Upper lobe of left lung (tissue), 6 donors: ENCODE data around the gene DISC1. TPM values are rescaled to one million over a fixed set of nuclear protein-coding genes. Genes with fewer than 3 reads are reported as not detected.

Experiments used
- ATAC-seq, 2 donors: fragments of 200-7000 bp; cut with Tn5 transposase; one replicate each; pipeline ENCODE4 v1.9.1; 2022; ENCODE audit warnings: mild to moderate bottlenecking in 2 of 2, moderate library complexity in 2 of 2; ENCODE audit not compliant: low FRiP score in 2 of 2
- DNase-seq, 2 donors: peaks; one replicate each; pipeline ENCODE4 v3.0.0-alpha.2; 2019 to 2020
- H3K27ac ChIP-seq, 4 donors: fragments of 200-600 bp; sonication (generic); one replicate each; pipeline ENCODE4 v1.5.1; 2016 to 2019
- H3K27me3 ChIP-seq, 4 donors: fragments of 200-600 bp; sonication (generic); one replicate each; pipeline ENCODE4 v1.5.1; 2017 to 2019
- H3K36me3 ChIP-seq, 4 donors: fragments of 200-600 bp; sonication (generic); one replicate each; pipeline ENCODE4 v1.5.1; 2016 to 2019
- H3K4me1 ChIP-seq, 4 donors: fragments of 200-600 bp; sonication (generic); one replicate each; pipeline ENCODE4 v1.5.1; 2018 to 2019
- H3K4me3 ChIP-seq, 4 donors: fragments of 200-600 bp; sonication (generic); one replicate each; pipeline ENCODE4 v1.5.1; 2017 to 2019; ENCODE audit warnings: mild to moderate bottlenecking in 2 of 4, moderate library complexity in 1 of 4
- H3K9me3 ChIP-seq, 4 donors: fragments of 200-600 bp; sonication (generic); one replicate each; pipeline ENCODE4 v1.5.1; 2018 to 2019
- EP300 ChIP-seq, 4 donors: sonication (generic); formaldehyde crosslinking; IDR thresholded peaks; one replicate each; pipeline ENCODE4 v1.5.1; 2017; ENCODE audit warnings: antibody characterized with exemption in 4 of 4, control low read depth in 2 of 4
- POLR2A ChIP-seq, 4 donors: fragments of 450-650 bp; IDR thresholded peaks; one replicate each; pipeline ENCODE4 v1.5.1; 2016 to 2017; ENCODE audit warnings: antibody characterized with exemption in 4 of 4, mild to moderate bottlenecking in 2 of 4
- POLR2AphosphoS5 ChIP-seq, 2 donors: sonication (generic); formaldehyde crosslinking; IDR thresholded peaks; one replicate each; pipeline ENCODE4 v1.5.1; 2017; ENCODE audit warnings: antibody characterized with exemption in 2 of 2
- WGBS, 2 donors: methylation state at CpG; one replicate each; pipeline ENCODE4 v1.1.5; 2017 to 2018; 5-methylcytosine and 5-hydroxymethylcytosine counted together
- total RNA-seq, 6 donors: library from RNA; depleted of rRNA in 4 of 6; stranded (reverse); fragments of >200 nt in 4 of 6; gene quantifications; one replicate each; pipeline versions ENCODE4 v1.1.0 to v1.2.1, GENCODE V29; 2016 to 2021
- TF ChIP-seq, protein P1 (sequence below), 6 experiments: fragments of 450-650 bp in 4 of 6; fragments of 200-600 bp in 2 of 6; sonication (generic) in 2 of 6; IDR thresholded peaks; one replicate each; pipeline ENCODE4 v1.5.1; 2016 to 2019; ENCODE audit warnings: antibody characterized with exemption in 6 of 6
- donor health status: DM: no; HTN: no; CAD: no; lungs with moderate emphysema.
- donor health status: DM: no; HTN: yes; CAD: no; lungs with severe emphysema.

The DISC1 gene
- total RNA-seq, 6 donors from 2014 or later, result 6.1 to 16.8 (median 10.5) TPM

DNA sequence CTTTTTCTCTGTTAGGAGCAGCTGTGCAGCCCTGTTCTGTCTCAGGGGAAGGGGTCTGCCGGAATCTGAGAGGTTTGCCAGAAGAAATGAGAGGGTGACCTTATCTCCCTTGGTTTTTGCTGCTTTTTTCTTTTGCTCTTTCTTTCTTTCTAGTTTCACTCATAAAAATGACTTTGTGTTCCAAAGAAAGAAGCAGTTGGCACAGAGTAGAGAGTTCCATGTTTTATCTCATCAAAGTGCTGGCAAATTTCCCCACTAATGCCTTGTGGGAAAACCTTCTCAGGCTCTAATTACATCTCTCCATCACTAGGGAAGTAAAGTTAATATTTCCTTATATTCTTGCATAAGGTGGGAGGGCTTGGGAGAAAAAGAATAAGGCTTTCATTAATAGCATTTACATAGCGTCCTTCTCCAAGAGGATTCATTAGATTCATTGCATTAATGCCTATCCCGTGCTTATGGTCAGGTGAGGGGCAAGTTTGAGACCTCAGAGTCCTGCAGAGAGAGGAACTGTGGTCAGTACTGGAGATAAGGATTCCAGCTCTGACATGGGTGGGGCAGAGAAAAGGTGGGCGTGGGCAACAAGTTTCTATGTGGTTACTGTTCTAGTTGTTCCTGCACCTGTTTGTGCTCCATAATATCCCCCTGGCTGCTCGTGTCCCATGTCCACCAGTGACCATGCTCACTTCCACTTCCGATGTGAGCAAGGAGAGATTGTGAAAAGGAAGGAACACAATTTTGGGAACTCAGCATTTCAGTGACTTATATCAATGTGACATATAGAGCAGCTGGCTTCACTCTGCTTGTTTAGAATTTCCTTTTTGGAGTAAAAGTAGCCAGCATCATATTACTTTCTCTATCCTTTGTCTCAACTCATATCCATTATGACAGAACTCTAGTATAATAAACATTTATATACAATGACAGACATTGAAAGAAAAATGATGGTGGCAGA, 79.5 kb downstream of the DISC1 start:
- Histone ChIP-seq H3K9me3 (no peaks in the 10 kb centered on the region), H3K27me3 (no peaks in the 10 kb centered on the region), H3K4me1 (no peaks in the 10 kb centered on the region), H3K27ac (no peak overlapping the region), H3K36me3 (no peaks in the 10 kb centered on the region), H3K4me3 (no peak overlapping the region)
- ATAC-seq, result no peak
- no peak for DNase-seq
- TF ChIP-seq EP300 (IDR thresholded peaks at IDR 0.05), result no peak
- WGBS, 2 donors, result 67 to 79% methylated on average over 6 of the region's 6 CpGs

DNA sequence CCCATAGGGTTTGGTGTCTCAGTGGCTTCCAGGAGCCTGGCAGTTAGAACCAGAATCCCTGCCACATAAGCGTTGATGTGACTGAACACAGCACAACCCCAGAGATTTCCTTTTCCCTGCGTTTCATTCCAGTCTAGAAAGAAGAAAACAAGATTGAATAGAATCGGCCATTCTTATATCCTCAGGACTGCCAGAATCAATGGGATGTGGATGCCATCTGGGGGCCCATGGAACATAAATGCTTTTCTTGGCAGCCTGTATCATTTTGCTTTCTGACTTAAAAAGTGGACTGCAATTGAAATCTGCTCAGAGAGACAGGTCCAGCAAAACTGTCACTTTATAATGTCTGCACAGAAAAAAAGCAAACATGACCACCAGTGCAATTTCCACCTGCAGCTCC, 80.3 kb downstream of the DISC1 start:
- 80 to 87% methylated on average over 3 of the region's 3 CpGs for WGBS, 2 donors
- Histone ChIP-seq H3K9me3 (no peaks in the 10 kb centered on the region), H3K4me3 (no peak overlapping the region), H3K4me1 (no peaks in the 10 kb centered on the region), H3K36me3 (no peaks in the 10 kb centered on the region), H3K27me3 (no peaks in the 10 kb centered on the region), H3K27ac (no peak overlapping the region)
- ATAC-seq, result no peak
- DNase-seq, result no peak
- TF ChIP-seq POLR2AphosphoS5 (IDR thresholded peaks at IDR 0.05) (no peak), EP300 (IDR thresholded peaks at IDR 0.05) (no peak), POLR2A (IDR thresholded peaks at IDR 0.05) (no peak)
- TF ChIP-seq, protein P1, sequence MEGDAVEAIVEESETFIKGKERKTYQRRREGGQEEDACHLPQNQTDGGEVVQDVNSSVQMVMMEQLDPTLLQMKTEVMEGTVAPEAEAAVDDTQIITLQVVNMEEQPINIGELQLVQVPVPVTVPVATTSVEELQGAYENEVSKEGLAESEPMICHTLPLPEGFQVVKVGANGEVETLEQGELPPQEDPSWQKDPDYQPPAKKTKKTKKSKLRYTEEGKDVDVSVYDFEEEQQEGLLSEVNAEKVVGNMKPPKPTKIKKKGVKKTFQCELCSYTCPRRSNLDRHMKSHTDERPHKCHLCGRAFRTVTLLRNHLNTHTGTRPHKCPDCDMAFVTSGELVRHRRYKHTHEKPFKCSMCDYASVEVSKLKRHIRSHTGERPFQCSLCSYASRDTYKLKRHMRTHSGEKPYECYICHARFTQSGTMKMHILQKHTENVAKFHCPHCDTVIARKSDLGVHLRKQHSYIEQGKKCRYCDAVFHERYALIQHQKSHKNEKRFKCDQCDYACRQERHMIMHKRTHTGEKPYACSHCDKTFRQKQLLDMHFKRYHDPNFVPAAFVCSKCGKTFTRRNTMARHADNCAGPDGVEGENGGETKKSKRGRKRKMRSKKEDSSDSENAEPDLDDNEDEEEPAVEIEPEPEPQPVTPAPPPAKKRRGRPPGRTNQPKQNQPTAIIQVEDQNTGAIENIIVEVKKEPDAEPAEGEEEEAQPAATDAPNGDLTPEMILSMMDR (IDR thresholded peaks at IDR 0.05), result no peak

DNA sequence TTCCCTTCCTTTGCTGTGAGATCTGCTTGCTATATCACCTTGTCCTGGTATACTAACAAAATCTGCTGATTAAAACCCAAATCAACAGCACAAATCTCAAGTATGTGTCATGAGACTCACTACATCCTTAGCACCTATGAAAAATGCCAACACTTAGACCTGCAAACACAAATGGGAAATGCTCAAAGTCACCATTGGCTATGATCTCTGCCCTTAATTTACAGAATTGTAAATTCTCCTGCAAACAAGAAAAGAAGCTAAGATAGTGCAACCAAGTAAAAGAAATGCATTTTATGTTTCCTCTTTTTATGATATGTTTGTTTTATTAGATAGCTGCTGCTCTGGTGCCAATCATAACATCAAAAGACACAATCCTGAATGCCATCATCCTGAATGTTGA, 80.8 kb downstream of the DISC1 start:
- ATAC-seq (no peak), DNase-seq (no peak)
- Histone ChIP-seq H3K36me3 (no peaks in the 10 kb centered on the region), H3K27me3 (no peaks in the 10 kb centered on the region), H3K27ac (no peak overlapping the region), H3K4me3 (no peak overlapping the region), H3K9me3 (no peaks in the 10 kb centered on the region), H3K4me1 (no peaks in the 10 kb centered on the region)
- TF ChIP-seq POLR2A (IDR thresholded peaks at IDR 0.05) (no peak), POLR2AphosphoS5 (IDR thresholded peaks at IDR 0.05) (no peak), EP300 (IDR thresholded peaks at IDR 0.05) (no peak)
- TF ChIP-seq, protein P1 (IDR thresholded peaks at IDR 0.05), result no peak

DNA sequence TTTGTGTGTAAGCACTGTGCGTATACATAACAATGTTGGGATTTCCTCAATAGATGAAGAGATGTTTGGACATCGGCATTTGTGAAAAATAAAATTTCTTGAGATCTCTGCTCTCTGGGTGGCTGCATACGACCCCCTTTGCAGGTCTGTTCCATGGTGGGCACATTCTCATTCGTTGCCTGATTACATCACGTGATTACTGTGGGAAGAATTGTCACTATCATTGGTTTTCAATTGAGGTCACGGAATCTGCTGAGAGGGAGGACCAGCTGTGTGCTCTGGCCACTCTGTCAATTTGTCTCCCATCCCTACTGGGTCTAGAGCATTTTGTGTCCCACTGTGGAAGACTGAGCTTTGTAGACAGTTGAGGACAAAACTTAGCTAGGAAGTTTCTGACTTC, 81.8 kb downstream of the DISC1 start:
- ATAC-seq (no peak), DNase-seq (no peak)
- H3K4me3 ChIP-seq, result no peak overlapping the region
- H3K9me3 ChIP-seq, result no peaks in the 10 kb centered on the region
- no peaks in the 10 kb centered on the region for H3K4me1 ChIP-seq
- WGBS, 2 donors, result 92 to 94% methylated on average over 6 of the region's 6 CpGs
- H3K36me3 ChIP-seq, result no peaks in the 10 kb centered on the region
- no peaks in the 10 kb centered on the region for H3K27me3 ChIP-seq
- TF ChIP-seq POLR2A (IDR thresholded peaks at IDR 0.05) (no peak), EP300 (IDR thresholded peaks at IDR 0.05) (no peak), POLR2AphosphoS5 (IDR thresholded peaks at IDR 0.05) (no peak)
- TF ChIP-seq, protein P1 (IDR thresholded peaks at IDR 0.05), result no peak
- H3K27ac ChIP-seq, result no peak overlapping the region

DNA sequence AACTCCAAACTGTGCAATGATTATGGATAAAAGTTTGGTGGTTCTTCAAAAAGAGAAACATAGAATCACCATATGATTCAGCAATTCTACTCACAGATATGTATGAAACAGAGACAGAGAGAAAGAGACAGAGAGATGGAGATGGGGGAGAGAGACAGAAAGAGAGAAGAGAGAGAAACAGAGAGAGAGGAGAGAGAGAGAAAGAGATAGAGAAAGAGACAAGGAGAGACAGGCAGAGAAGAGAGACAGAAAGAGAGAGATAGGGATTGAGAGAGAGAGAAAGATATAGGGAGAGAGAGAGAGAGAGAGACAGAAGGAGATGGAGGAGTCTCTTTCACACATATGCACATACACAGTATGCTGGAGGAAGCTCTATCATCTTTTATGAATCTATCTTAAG, 87.8 kb downstream of the DISC1 start:
- no peaks in the 10 kb centered on the region for H3K36me3 ChIP-seq
- TF ChIP-seq EP300 (IDR thresholded peaks at IDR 0.05) (no peak), POLR2AphosphoS5 (IDR thresholded peaks at IDR 0.05) (no peak), POLR2A (IDR thresholded peaks at IDR 0.05) (no peak)
- TF ChIP-seq, protein P1 (IDR thresholded peaks at IDR 0.05), result no peak
- H3K27ac ChIP-seq, result no peak overlapping the region
- H3K9me3 ChIP-seq, result no peaks in the 10 kb centered on the region
- no peaks in the 10 kb centered on the region for H3K4me1 ChIP-seq
- no peaks in the 10 kb centered on the region for H3K27me3 ChIP-seq
- DNase-seq, result no peak
- H3K4me3 ChIP-seq, result no peak overlapping the region
- ATAC-seq, result no peak
